GM12874 (cell line): ENCODE data around the gene BEGAIN.

ENCODE experiments used
- TF ChIP-seq, protein P1 (sequence below): IDR thresholded peaks from 2 replicates; pipeline ENCODE4 v1.5.1; 2011; ENCODE audit warnings: low read depth, mild to moderate bottlenecking, control low read depth, low read length, moderate library complexity; ENCODE audit not compliant: insufficient read depth

Gene BEGAIN

DNA sequence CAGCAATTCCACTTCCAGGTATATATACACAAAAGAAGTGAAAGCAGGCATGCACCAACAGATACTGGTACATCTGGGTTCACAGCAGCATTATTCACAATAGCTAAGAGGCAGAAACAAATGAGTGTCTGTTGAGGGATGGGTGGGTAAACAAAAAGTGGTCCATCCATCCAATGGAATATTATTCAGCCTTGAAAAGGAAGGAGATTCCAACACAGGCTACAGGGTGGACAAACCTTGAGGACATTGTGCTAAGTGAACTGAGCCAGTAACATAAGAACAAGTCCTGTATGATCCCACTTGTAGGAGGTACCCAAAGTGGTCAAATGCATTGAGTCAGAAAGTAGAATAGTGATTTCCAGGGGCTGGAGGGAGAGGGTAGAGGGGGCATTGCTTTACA is 27.6 kb upstream of the BEGAIN start:
- TF ChIP-seq, protein P1, sequence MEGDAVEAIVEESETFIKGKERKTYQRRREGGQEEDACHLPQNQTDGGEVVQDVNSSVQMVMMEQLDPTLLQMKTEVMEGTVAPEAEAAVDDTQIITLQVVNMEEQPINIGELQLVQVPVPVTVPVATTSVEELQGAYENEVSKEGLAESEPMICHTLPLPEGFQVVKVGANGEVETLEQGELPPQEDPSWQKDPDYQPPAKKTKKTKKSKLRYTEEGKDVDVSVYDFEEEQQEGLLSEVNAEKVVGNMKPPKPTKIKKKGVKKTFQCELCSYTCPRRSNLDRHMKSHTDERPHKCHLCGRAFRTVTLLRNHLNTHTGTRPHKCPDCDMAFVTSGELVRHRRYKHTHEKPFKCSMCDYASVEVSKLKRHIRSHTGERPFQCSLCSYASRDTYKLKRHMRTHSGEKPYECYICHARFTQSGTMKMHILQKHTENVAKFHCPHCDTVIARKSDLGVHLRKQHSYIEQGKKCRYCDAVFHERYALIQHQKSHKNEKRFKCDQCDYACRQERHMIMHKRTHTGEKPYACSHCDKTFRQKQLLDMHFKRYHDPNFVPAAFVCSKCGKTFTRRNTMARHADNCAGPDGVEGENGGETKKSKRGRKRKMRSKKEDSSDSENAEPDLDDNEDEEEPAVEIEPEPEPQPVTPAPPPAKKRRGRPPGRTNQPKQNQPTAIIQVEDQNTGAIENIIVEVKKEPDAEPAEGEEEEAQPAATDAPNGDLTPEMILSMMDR: no peak

DNA sequence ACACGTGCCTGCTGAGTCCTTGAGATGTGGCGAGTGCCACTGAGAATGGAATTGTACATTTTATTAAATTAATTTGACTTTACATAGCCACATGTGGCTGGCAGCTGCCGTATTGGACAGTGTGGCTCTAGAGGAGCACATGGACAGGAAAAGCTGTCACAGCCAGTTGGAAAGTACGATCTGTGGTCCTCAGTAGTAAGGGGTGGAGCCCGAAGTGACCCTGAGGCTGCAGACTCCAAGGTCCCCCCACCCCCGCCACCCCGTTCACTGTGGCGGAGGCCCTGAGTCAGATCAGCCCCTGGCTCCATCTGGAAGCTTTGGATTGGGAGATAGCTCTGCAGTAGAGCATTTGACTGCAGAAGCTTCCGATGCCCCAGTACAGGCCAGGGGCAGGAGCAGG is 25.8 kb upstream of the BEGAIN start:
- TF ChIP-seq, protein P1: no peak

DNA sequence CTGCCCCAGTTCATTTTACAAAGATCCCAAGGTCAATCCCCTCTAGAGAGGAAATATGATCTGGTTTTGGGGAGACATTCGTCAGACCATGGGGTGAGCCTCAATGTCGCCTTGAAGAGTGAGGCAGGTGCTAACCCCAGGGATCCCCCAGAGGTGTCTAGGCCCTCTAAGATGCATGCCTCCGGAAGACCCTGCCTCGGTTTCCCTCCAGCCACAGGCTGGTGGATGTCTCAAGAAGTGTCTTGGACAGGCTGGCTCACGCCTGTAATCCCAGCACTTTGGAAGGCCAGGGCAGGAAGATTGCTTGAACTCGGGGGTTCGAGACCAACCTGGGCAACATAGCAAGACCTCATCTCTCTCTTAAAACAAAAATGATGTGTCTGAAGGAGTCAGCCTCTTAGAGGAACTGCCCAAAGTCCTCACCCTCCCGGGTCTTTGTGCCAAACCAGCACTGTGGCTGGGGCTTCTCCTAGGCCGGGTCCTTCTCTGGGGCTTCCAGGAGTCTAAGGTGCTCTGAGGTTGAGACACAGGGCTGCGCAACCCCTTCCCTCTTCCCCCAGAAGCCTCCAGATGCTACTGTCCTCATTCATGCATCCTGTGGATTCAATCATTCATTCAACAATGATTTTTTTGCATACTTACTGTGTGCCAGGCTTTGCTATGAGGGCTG is 24.7 kb upstream of the BEGAIN start:
- TF ChIP-seq, protein P1: no peak

DNA sequence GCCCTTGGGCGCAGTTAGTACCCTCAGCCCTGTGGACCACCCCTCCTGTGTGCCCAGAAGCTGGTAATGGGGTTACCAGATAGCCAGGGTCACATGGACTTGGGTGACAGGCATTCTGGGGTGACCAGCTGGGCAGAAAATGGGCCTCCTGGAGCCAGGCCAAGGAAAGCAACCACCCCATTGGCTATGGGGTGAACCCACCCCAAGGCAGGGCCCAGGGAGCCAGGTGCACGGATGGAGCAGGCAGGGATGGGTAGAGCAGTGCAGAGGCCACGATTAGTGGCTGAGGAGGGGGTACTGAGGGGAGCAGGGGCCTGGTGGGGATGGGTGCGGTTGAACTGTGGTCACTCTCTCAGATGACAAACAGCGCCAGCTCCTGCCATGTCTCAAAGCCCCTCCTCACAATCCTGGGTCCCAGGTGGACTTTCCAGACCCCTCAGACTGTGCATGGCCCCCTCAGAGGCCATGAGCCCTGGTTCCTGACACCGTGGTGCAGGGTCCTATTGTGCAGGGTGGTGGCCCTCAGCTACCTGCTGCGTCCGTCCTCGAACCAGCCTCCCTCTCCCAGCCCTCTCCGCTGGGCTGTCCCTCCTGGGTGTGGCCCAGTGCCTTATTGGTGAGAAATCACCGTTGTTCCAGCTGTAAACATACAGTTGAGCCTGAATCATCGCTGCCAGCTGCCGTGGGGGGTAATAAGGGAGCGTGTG is 23.4 kb upstream of the BEGAIN start:
- TF ChIP-seq, protein P1: no peak

DNA sequence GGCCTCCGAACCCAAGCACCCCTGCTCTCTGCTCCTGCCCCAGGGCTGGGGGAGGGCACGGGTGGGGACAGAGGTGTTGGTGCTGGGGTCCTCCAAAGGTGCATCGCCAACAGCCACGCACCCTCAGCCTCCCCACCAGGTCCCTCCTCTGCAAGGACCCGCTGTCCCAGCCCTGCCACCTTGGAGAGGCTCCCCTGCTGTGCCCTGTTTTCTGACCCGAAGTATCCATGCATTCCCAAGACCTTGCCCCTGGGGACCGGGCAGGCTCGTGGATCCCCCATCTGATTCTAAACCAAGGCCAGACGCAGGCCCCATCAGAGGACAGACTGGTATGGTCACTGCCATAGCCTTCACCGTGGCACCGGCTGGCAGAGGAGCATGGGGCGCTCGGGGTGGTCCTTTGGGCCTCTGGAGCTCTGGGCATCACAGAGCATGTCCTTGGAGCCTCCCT is 22.7 kb upstream of the BEGAIN start:
- TF ChIP-seq, protein P1: no peak

DNA sequence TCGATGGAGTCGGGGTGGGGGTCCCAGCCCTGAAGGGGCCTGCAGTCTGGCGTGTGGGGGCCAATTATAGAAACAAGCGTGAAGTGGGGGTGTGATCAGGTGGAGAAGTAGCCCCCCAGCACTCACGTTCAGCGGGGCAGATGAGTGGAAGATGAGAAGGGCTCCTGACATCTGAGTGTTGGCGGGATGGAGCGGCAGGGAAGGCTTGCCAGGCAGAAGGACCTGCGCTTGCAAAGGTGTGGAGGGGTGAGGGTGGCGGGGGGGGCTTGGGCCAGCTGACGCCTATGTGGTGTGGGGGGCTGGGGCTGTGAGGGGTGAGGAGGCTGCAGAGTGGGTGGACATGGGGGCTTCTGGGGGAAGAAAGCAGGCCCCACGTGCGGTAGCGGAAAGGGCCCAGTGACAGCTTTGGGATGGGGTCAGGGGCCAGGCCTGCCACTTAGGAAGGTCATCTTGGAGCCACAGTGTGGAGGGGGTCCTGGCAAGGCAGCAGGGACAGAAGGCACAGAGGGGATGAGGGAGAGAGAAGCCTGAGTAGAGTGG is 22.2 kb upstream of the BEGAIN start:
- TF ChIP-seq, protein P1: no peak

DNA sequence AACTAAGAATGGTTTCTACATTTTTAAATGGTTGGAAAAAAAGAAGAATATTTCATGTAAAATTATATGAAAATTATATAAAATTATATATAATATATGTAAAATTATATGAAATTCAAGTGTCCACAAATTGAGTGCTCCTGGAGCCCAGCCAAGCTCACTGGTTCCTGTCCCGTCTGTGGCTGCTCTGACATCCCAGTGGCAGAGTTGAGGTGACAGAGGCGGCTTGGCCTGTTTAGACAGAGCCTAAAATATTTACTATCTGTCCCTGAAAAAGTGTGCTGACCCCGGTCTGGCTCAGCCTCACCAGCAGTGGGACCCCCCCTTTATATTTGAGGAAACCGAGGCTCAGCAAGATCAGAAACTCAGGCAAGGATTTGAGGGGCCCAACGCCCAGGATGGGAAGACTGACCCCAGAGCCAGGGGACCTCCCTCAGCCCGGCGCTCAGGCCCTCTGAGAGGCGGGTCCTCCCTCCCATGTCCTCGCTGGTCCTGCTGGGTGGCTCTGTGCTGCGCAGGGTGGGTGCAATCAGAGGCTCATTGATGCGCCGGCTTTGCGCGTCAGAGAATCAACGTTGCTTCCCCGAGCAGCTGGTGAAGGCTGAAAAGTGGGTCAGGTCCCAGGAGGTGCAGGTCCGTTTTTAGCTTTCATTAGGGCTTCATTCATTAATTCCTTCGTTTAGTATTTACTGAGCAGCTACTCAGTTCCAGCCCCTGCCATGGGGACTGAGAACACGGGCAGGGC is 21.5 kb upstream of the BEGAIN start:
- TF ChIP-seq, protein P1: no peak
